ENCODE data around the gene AHRR. TPM values are rescaled to one million over a fixed set of nuclear protein-coding genes. Genes with fewer than 3 reads are reported as not detected.
"Not testable (repeated sequence)": the region's sequence is repeated elsewhere in the genome, so short reads cannot be mapped to it uniquely, and the experiment has no call there.

The AHRR gene
- polyA plus RNA-seq, 1 donor: 3.9 TPM

DNA sequence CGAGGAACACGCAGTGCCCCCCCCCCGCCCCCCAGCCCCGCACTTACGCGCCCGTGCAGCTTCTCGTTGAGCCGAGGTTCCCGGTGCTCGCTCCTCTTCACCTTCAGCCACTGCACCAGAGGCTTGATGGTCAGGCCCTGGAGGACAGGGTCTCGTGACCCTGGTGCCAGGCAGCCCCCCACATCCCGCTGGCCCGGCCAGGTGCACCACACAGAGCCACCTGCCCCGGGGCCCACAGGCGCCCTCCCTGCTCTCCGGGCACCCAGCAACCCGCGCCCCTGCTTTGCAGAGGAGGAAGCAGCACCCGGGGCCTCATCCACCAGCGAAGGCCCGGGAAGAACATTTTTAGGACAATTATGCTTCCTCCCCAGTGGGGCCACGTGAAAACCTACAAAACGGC, 160.5 kb downstream of the AHRR start:
- Histone ChIP-seq H3K9me3 (ENCODE audit: control insufficient read depth, low read depth, low read length) (peaks cover 7% of the 10 kb centered on the region), H3K27ac (ENCODE audit: low read length) (no peak overlapping the region), H3K4me1 (ENCODE audit: control insufficient read depth, insufficient read depth, low read length) (peaks cover 5% of the 10 kb centered on the region), H3K27me3 (ENCODE audit: control insufficient read depth, insufficient read depth, low read length) (no peaks in the 10 kb centered on the region), H3K36me3 (ENCODE audit: control insufficient read depth, insufficient read depth, low read length) (peaks cover 50% of the 10 kb centered on the region), H3K4me3 (ENCODE audit: low read length) (no peak overlapping the region)
- WGBS (ENCODE audit: insufficient coverage, low lambda C conversion rate): no CpG with 5 or more reads among the region's 24 CpGs
- DNase-seq: no peak

DNA sequence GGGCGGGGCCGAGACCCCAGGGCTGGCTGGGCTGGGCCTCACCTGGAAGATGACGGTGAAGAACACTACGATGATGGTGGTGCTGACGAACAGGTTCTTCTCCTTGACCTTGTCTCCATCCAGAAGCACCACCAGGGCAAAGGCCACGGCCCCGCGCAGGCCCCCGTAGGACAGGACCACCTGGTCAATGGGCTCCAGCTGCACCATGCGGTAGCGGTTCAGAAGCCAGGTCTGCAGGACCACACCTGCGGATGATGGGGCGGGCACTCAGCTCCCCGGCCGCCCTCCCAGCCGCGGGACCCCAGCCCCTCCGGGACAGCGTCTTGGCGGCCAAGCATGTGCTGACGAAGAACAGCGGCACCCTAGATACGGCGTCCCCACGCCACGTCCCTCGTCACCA, 161.0 kb downstream of the AHRR start:
- Histone ChIP-seq H3K36me3 (ENCODE audit: control insufficient read depth, insufficient read depth, low read length) (peaks cover 46% of the 10 kb centered on the region), H3K27ac (ENCODE audit: low read length) (no peak overlapping the region), H3K4me1 (ENCODE audit: control insufficient read depth, insufficient read depth, low read length) (no peaks in the 10 kb centered on the region), H3K27me3 (ENCODE audit: control insufficient read depth, insufficient read depth, low read length) (no peaks in the 10 kb centered on the region), H3K4me3 (ENCODE audit: low read length) (no peak overlapping the region), H3K9me3 (ENCODE audit: control insufficient read depth, low read depth, low read length) (peaks cover 7% of the 10 kb centered on the region)
- no peak for DNase-seq
- no CpG with 5 or more reads among the region's 27 CpGs for WGBS (ENCODE audit: insufficient coverage, low lambda C conversion rate)

DNA sequence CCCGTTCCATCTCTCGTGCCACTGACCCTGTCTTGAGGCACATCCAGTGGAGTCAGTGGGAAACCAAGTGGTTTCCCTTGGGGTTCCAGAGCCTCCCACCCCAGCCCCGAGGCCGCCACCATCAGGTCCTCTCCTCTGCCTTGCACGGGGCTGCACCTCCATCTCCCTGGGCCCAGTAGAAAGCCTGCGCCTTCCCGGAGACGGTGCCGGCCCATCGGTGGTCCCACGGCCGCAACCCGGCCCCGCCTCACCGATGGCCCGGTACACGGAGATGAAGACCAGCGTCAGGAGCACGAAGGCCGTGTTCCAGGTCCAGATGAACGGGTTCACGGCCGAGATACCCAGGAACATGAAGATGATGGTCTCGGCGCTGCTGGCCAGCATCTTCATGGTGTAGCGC, 161.5 kb downstream of the AHRR start:
- no CpG with 5 or more reads among the region's 26 CpGs for WGBS (ENCODE audit: insufficient coverage, low lambda C conversion rate)
- H3K27me3 ChIP-seq (ENCODE audit: control insufficient read depth, insufficient read depth, low read length): no peaks in the 10 kb centered on the region

DNA sequence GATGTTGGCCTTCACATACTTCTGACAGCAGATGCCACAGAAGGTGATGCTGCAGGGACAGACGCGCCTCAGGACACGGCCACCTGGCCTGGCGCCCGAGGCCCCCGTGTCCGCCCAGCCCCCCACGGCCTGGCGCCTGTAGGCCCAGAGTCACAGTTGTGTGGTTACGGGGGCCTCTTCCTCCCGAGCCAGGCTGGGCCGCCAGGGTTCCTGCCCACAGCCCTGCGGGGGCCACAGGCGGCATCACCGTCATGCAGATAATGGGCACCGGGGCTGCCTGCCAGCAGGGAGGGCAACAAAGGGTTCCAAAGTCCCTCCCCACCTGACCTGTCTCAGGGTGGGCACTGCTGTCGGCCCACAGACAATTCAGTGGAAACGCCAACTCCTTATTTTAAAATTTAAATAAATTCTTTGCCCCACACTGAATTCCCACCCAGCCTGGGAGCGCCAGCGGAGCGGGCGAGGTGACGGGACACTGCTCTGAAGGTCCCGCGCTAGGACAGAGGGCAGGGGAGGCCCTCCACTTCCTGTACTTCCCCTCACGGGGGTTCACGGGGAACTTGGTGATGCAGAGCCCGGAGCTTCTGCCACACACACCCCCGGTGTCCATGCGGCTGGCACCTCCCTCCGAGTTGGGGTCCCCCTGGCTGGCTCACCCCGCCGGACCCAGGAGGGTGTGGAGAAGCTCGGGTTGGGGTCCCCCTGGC, 162.1 kb downstream of the AHRR start:
- no peak overlapping the region for H3K4me3 ChIP-seq (ENCODE audit: low read length)
- no peak for DNase-seq
- H3K36me3 ChIP-seq (ENCODE audit: control insufficient read depth, insufficient read depth, low read length): peaks cover 39% of the 10 kb centered on the region
- H3K9me3 ChIP-seq (ENCODE audit: control insufficient read depth, low read depth, low read length): peaks cover 12% of the 10 kb centered on the region
- no peaks in the 10 kb centered on the region for H3K4me1 ChIP-seq (ENCODE audit: control insufficient read depth, insufficient read depth, low read length)
- no peak overlapping the region for H3K27ac ChIP-seq (ENCODE audit: low read length)
- H3K27me3 ChIP-seq (ENCODE audit: control insufficient read depth, insufficient read depth, low read length): no peaks in the 10 kb centered on the region
- no CpG with 5 or more reads among the region's 34 CpGs for WGBS (ENCODE audit: insufficient coverage, low lambda C conversion rate)

More for the DNA sequence above, 161.5 kb downstream of the AHRR start:
- no peak for DNase-seq
- H3K4me3 ChIP-seq (ENCODE audit: low read length): no peak overlapping the region
- H3K36me3 ChIP-seq (ENCODE audit: control insufficient read depth, insufficient read depth, low read length): peaks cover 42% of the 10 kb centered on the region
- H3K27ac ChIP-seq (ENCODE audit: low read length): no peak overlapping the region
- no peaks in the 10 kb centered on the region for H3K4me1 ChIP-seq (ENCODE audit: control insufficient read depth, insufficient read depth, low read length)
- peaks cover 8% of the 10 kb centered on the region for H3K9me3 ChIP-seq (ENCODE audit: control insufficient read depth, low read depth, low read length)

DNA sequence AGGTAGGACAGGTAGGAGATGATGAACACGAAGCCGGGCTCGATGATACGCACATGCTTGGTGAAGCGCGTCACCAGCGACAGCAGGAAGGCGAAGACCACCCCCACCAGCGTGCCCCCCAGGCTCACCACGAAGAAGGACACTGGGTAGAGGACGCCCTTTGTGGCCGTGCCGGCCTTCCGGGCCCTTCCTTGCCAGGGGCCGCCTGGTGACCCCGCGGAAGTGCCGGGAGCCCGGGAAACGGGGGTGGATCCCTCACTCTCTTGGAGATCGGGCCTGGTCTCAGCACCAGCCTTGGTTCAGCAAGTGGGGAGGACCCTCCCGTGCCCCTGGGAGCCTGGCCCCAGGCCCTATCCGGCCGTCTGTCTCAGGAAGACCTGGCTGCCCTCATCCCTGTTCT, 163.0 kb downstream of the AHRR start:
- WGBS (ENCODE audit: insufficient coverage, low lambda C conversion rate): no CpG with 5 or more reads among the region's 24 CpGs
- peaks cover 14% of the 10 kb centered on the region for H3K9me3 ChIP-seq (ENCODE audit: control insufficient read depth, low read depth, low read length)
- H3K4me3 ChIP-seq (ENCODE audit: low read length): no peak overlapping the region
- H3K36me3 ChIP-seq (ENCODE audit: control insufficient read depth, insufficient read depth, low read length): peaks cover 40% of the 10 kb centered on the region
- DNase-seq: no peak
- H3K4me1 ChIP-seq (ENCODE audit: control insufficient read depth, insufficient read depth, low read length): no peaks in the 10 kb centered on the region
- H3K27me3 ChIP-seq (ENCODE audit: control insufficient read depth, insufficient read depth, low read length): no peaks in the 10 kb centered on the region
- no peak overlapping the region for H3K27ac ChIP-seq (ENCODE audit: low read length)

DNA sequence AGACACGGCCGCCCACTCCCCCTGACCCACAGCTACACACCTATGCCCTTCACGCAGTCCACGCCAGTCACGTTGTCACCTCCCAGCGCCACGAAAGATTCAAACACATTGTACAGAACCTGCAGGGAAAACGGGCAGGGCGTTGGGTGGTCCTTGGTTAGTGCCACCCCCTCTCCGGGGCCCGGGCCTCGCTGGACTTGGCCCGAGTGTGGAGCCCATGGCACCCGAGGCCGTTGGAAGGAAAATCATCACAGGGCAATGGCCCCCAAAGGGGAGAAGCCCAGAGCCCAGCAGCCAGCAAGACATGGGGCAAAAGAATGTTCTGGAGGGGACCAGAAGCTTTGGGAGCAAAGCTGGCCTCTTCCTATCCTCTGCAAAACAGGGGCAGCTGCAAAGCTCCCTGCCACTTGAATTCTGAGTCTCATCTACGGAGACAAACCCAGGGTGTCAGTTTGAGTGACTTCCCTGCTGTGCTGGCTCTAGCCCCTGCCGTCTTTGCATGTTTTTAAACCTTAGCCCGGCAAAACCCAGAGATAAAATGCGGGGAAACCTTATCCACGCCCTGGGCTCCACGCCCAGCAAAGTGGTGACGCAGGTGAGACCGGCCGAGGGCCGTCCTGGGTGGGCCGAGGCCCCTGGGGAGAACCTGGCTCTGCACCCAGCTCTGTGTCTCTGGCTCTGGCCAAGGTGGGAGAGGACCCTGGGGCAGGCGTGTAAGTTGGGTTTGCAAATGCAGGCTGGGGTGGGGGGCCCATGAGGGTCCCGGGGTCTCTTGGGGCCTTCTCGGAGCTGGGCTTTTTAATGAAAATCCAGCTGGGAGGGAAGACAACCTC, 163.8 kb downstream of the AHRR start:
- DNase-seq: no peak

DNA sequence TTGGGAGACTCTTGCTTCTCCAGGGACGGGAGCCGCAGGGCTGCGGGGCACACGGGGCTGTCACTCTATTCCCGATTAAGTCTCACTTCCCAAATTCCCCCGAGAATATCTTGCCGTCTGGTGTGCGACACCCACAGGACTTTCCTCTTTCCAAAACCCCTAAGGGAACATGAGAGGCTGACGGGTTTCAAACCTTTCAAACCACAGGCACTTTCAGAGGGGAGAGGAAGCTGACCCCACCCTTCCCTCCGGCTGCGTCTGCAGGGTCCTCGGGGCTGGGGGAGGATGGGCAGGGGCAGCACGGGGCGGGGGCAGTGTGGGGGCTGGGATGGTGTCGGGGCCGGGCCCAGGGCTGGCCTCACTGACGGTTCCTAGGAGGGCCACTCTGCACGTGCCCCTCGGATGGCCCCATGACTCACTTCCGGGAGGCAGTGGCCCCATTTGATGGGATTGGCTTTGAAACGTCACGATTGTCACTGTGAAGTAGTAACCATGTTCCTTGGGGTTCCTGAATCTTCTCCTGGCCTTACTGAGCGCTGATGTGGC, 164.5 kb downstream of the AHRR start:
- no peak for DNase-seq
- Histone ChIP-seq H3K27ac (ENCODE audit: low read length) (no peak overlapping the region), H3K4me1 (ENCODE audit: control insufficient read depth, insufficient read depth, low read length) (no peaks in the 10 kb centered on the region), H3K27me3 (ENCODE audit: control insufficient read depth, insufficient read depth, low read length) (no peaks in the 10 kb centered on the region), H3K36me3 (ENCODE audit: control insufficient read depth, insufficient read depth, low read length) (peaks cover 42% of the 10 kb centered on the region), H3K4me3 (ENCODE audit: low read length) (no peak overlapping the region), H3K9me3 (ENCODE audit: control insufficient read depth, low read depth, low read length) (peaks cover 15% of the 10 kb centered on the region)
- no CpG with 5 or more reads among the region's 23 CpGs for WGBS (ENCODE audit: insufficient coverage, low lambda C conversion rate)

More for the DNA sequence above, 163.8 kb downstream of the AHRR start:
- Histone ChIP-seq H3K9me3 (ENCODE audit: control insufficient read depth, low read depth, low read length) (peaks cover 14% of the 10 kb centered on the region), H3K36me3 (ENCODE audit: control insufficient read depth, insufficient read depth, low read length) (peaks cover 37% of the 10 kb centered on the region), H3K4me3 (ENCODE audit: low read length) (no peak overlapping the region), H3K27me3 (ENCODE audit: control insufficient read depth, insufficient read depth, low read length) (no peaks in the 10 kb centered on the region), H3K4me1 (ENCODE audit: control insufficient read depth, insufficient read depth, low read length) (no peaks in the 10 kb centered on the region), H3K27ac (ENCODE audit: low read length) (no peak overlapping the region)
- WGBS (ENCODE audit: insufficient coverage, low lambda C conversion rate): no CpG with 5 or more reads among the region's 29 CpGs

DNA sequence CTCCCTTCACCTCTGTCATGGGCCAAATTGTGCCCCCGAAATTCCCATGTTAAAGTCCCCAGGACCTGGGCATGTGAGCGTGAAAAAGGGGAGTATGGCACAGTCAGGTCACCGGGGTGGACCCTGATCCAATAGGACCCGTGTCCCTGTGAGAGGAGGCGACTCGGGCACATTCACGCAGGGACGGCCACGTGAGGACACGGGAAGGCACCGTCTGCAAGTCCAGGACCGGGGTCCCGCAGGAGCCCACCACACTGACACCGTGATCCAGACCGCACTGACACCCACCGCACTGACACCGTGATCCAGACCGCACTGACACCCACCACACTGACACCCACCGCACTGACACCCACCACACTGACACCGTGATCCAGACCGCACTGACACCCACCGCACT, 165.1 kb downstream of the AHRR start:
- H3K27ac ChIP-seq (ENCODE audit: low read length); H3K4me1 ChIP-seq (ENCODE audit: control insufficient read depth, insufficient read depth, low read length); H3K27me3 ChIP-seq (ENCODE audit: control insufficient read depth, insufficient read depth, low read length); DNase-seq; H3K4me3 ChIP-seq (ENCODE audit: low read length): not testable (repeated sequence)
- WGBS (ENCODE audit: insufficient coverage, low lambda C conversion rate): no CpG with 5 or more reads among the region's 22 CpGs
- Histone ChIP-seq H3K36me3 (ENCODE audit: control insufficient read depth, insufficient read depth, low read length) (peaks cover 40% of the 10 kb centered on the region), H3K9me3 (ENCODE audit: control insufficient read depth, low read depth, low read length) (peaks cover 21% of the 10 kb centered on the region)

Other genes starting within 250 kb of the AHRR start
- 2.0 TPM for gene PLEKHG4B, start 229.5 kb upstream of the AHRR start, polyA plus RNA-seq
- 0.13 TPM for gene LRRC14B, start 130.2 kb upstream of the AHRR start, polyA plus RNA-seq
- 6.9 TPM for gene CCDC127, start 103.6 kb upstream of the AHRR start, polyA plus RNA-seq
- gene SDHA, start 103.4 kb upstream of the AHRR start, polyA plus RNA-seq: 122 TPM
- 110 TPM for gene PDCD6, start 50.1 kb upstream of the AHRR start, polyA plus RNA-seq
- 59.1 TPM for gene EXOC3, start 121.5 kb downstream of the AHRR start, polyA plus RNA-seq
- 203 TPM for gene SLC9A3, start 202.7 kb downstream of the AHRR start, polyA plus RNA-seq